Body of pancreas (tissue), 4 donors: ENCODE results near the gene GTPBP3.

Source experiments
- POLR2A ChIP-seq, 3 donors: fragments of 450-650 bp; IDR thresholded peaks; one replicate each; pipeline ENCODE4 v1.6.1; 2016; ENCODE audit warnings: antibody characterized with exemption in 3 of 3, mild to moderate bottlenecking in 2 of 3
- TF ChIP-seq, protein P1 (sequence below), 7 experiments: fragments of 450-650 bp in 4 of 7; fragments of 200-600 bp in 3 of 7; sonication (generic) in 3 of 7; IDR thresholded peaks; one replicate each; pipeline ENCODE4 v1.5.1; 2016 to 2019; ENCODE audit warnings: antibody characterized with exemption in 7 of 7

DNA sequence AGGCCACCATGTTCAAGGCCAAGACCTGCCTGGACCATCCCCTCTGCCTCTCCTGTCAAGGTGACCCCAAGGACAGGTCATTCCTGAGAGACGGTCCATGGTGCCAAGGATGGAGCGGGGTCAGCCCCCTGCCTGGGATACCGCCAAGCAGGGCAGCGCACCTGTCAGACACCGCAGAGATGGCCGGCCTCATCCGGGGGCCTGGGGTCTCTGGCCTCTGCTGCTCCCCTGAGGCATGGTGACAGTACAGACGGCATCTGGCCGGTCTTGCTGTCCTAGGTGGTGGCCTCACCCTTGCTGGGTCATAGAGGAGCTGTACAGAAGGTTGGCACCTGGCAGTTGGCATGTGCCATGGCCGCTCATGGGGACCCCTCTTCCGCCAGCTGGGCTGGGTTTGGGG, 16.9 kb upstream of the GTPBP3 start:
- TF ChIP-seq POLR2A (IDR thresholded peaks at IDR 0.05) = no peak
- TF ChIP-seq, protein P1, sequence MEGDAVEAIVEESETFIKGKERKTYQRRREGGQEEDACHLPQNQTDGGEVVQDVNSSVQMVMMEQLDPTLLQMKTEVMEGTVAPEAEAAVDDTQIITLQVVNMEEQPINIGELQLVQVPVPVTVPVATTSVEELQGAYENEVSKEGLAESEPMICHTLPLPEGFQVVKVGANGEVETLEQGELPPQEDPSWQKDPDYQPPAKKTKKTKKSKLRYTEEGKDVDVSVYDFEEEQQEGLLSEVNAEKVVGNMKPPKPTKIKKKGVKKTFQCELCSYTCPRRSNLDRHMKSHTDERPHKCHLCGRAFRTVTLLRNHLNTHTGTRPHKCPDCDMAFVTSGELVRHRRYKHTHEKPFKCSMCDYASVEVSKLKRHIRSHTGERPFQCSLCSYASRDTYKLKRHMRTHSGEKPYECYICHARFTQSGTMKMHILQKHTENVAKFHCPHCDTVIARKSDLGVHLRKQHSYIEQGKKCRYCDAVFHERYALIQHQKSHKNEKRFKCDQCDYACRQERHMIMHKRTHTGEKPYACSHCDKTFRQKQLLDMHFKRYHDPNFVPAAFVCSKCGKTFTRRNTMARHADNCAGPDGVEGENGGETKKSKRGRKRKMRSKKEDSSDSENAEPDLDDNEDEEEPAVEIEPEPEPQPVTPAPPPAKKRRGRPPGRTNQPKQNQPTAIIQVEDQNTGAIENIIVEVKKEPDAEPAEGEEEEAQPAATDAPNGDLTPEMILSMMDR (IDR thresholded peaks at IDR 0.05) = no peak
